Liver (tissue), 9 donors: ENCODE measurements around the gene ENGASE. TPM values are rescaled to one million over a fixed set of nuclear protein-coding genes. Genes with fewer than 3 reads are reported as not detected.

Experiments
- DNase-seq: peaks from one replicate; pipeline ENCODE4 v3.0.0-alpha.2; 2017; ENCODE audit warnings: low spot score
- H3K27ac ChIP-seq, 2 donors: one replicate each; pipeline ENCODE4 v1.7.0; 2013; ENCODE audit warnings: inconsistent platforms in 2 of 2, low read length in 2 of 2, control low read depth in 1 of 2, low read depth in 1 of 2, mild to moderate bottlenecking in 1 of 2
- H3K27me3 ChIP-seq, 4 donors: one replicate each; pipeline versions ENCODE4 v1.6.1 to v1.7.0; 2013; ENCODE audit warnings: low read length in 3 of 4, inconsistent platforms in 1 of 4, mild to moderate bottlenecking in 1 of 4, moderate library complexity in 1 of 4; ENCODE audit not compliant: control insufficient read depth in 4 of 4, insufficient read depth in 4 of 4
- H3K36me3 ChIP-seq, 4 donors: one replicate each; pipeline versions ENCODE4 v1.6.1 to v1.7.0; 2013; ENCODE audit warnings: low read length in 3 of 4, mild to moderate bottlenecking in 3 of 4, low read depth in 1 of 4, moderate library complexity in 1 of 4; ENCODE audit not compliant: control insufficient read depth in 4 of 4, insufficient read depth in 3 of 4
- H3K4me1 ChIP-seq, 4 donors: one replicate each; pipeline versions ENCODE4 v1.6.1 to v1.7.0; 2013; ENCODE audit warnings: low read length in 3 of 4, mild to moderate bottlenecking in 3 of 4, moderate library complexity in 1 of 4; ENCODE audit not compliant: control insufficient read depth in 4 of 4, insufficient read depth in 4 of 4
- H3K4me3 ChIP-seq, 3 donors: one replicate each; pipeline versions ENCODE4 v1.6.1 to v1.7.0; 2013; ENCODE audit warnings: low read length in 3 of 3, control low read depth in 1 of 3, low read depth in 1 of 3, mild to moderate bottlenecking in 1 of 3
- H3K9ac ChIP-seq, 2 donors: one replicate each; pipeline ENCODE4 v1.7.0; 2013; ENCODE audit warnings: low read length in 2 of 2, mild to moderate bottlenecking in 2 of 2, moderate library complexity in 2 of 2, control low read depth in 1 of 2, low read depth in 1 of 2
- H3K9me3 ChIP-seq, 4 donors: one replicate each; pipeline versions ENCODE4 v1.6.1 to v1.7.0; 2013; ENCODE audit warnings: low read length in 3 of 4; ENCODE audit not compliant: control insufficient read depth in 4 of 4
- CTCF ChIP-seq: fragments of 150-350 bp; IDR thresholded peaks from 2 replicates; pipeline ENCODE4 v1.5.1; 2017; ENCODE audit warnings: improper control_type of control experiment, low read depth, low read length; ENCODE audit not compliant: missing input control
- EGR1 ChIP-seq, 2 donors: IDR thresholded peaks; 2 replicates each; pipeline ENCODE4 v1.6.1; 2016 to 2018; ENCODE audit warnings: antibody characterized with exemption in 2 of 2, low read depth in 2 of 2
- FOXA1 ChIP-seq: IDR thresholded peaks from 2 replicates; pipeline ENCODE4 v1.6.1; 2016; ENCODE audit warnings: antibody characterized with exemption
- FOXA2 ChIP-seq: IDR thresholded peaks from 2 replicates; pipeline ENCODE4 v1.6.1; 2016; ENCODE audit warnings: antibody characterized with exemption
- HNF4A ChIP-seq, 2 donors: conservative IDR thresholded peaks; 2 replicates each; pipeline ENCODE4 v1.6.1; 2016; ENCODE audit warnings: antibody characterized with exemption in 2 of 2, mild to moderate bottlenecking in 2 of 2
- HNF4G ChIP-seq: IDR thresholded peaks from 2 replicates; pipeline ENCODE4 v1.6.1; 2016; ENCODE audit warnings: antibody characterized with exemption
- JUND ChIP-seq, 2 donors: IDR thresholded peaks; 2 replicates each; pipeline ENCODE4 v1.6.1; 2016; ENCODE audit warnings: antibody characterized with exemption in 2 of 2
- MAX ChIP-seq: IDR thresholded peaks from 2 replicates; pipeline ENCODE4 v1.6.1; 2016; ENCODE audit warnings: antibody characterized with exemption
- NR2F2 ChIP-seq: IDR thresholded peaks from 2 replicates; pipeline ENCODE4 v1.6.1; 2016; ENCODE audit warnings: antibody characterized with exemption
- REST ChIP-seq: IDR thresholded peaks from 2 replicates; pipeline ENCODE4 v1.6.1; 2016; ENCODE audit warnings: antibody characterized with exemption, mild to moderate bottlenecking
- RXRA ChIP-seq, 2 donors: IDR thresholded peaks; 2 replicates each; pipeline ENCODE4 v1.6.1; 2017 to 2018; ENCODE audit warnings: antibody characterized with exemption in 2 of 2, mild to moderate bottlenecking in 1 of 2
- SP1 ChIP-seq: IDR thresholded peaks from 2 replicates; pipeline ENCODE4 v1.6.1; 2018; ENCODE audit warnings: antibody characterized with exemption, mild to moderate bottlenecking
- TAF1 ChIP-seq: conservative IDR thresholded peaks from 2 replicates; pipeline ENCODE4 v1.6.1; 2016; ENCODE audit warnings: antibody characterized with exemption, mild to moderate bottlenecking
- YY1 ChIP-seq: IDR thresholded peaks from 2 replicates; pipeline ENCODE4 v1.6.1; 2016; ENCODE audit warnings: antibody characterized with exemption, mild to moderate bottlenecking
- ZBTB33 ChIP-seq: IDR thresholded peaks from 2 replicates; pipeline ENCODE4 v1.6.1; 2016; ENCODE audit warnings: antibody characterized with exemption
- WGBS: extraction: QIAGEN DNeasy Blood & Tissue Kit; methylation state at CpG from one replicate; pipeline ENCODE4 v1.1.7; 2013; 5-methylcytosine and 5-hydroxymethylcytosine counted together
- polyA plus RNA-seq, 2 donors: library from polyadenylated mRNA; stranded (reverse) in 1 of 2; unstranded in 1 of 2; fragments of 200-250 nt in 1 of 2; fragments of >200 nt in 1 of 2; fragmentation: Nextera tagmentation in 1 of 2; extraction: Ambion mirVana in 1 of 2; gene quantifications; one replicate each; pipeline versions ENCODE4 v1.2.1 to v1.2.3, GENCODE V29; 2013 to 2015
- total RNA-seq, 2 donors: library from RNA; depleted of rRNA; stranded (reverse); fragments of >200 nt; gene quantifications; one replicate each; pipeline ENCODE4 v1.2.3, GENCODE V29; 2014
- donor health status: healthy.
- donor health status: healthy.
- donor health status: healthy.
- donor health status: healthy.
- donor health status: healthy.

Gene ENGASE
- total and polyA plus RNA-seq, 4 donors, result 5.2 to 33.6 (median 7.8) TPM

GRCh38 chr17:79080761-79081290 is 6.2 kb downstream of the ENGASE start:
- no peak for TF ChIP-seq CTCF
- no peak for TF ChIP-seq MAX
- TF ChIP-seq YY1, result no peak
- Histone ChIP-seq H3K27me3 (no peaks in the 10 kb centered on the region), H3K27ac (no peak overlapping the region), H3K4me3 (no peak overlapping the region), H3K36me3 (peaks cover 3 to 54% (median 20%) of the 10 kb centered on the region in 4 donors), H3K9me3 (no peaks in the 10 kb centered on the region), H3K9ac (no peak overlapping the region), H3K4me1 (peaks cover 1 to 3% (median 2%) of the 10 kb centered on the region in 4 donors)
- 97% methylated on average over 17 of the region's 17 CpGs for WGBS
- no peak for DNase-seq

- no peaks in the 10 kb centered on the region for H3K4me1 ChIP-seq
- H3K27me3 ChIP-seq, result no peaks in the 10 kb centered on the region
- WGBS, result 86% methylated on average over 20 of the region's 20 CpGs
- no peaks in the 10 kb centered on the region for H3K9me3 ChIP-seq
- TF ChIP-seq FOXA1, result no peak
- TF ChIP-seq EGR1 (IDR thresholded peaks at IDR 0.05; ENCODE audit: low read depth in 2 of 2), result no peak
- no peak for TF ChIP-seq NR2F2
- TF ChIP-seq CTCF, result no peak
- TF ChIP-seq SP1, result no peak
- no peak for TF ChIP-seq FOXA2
- TF ChIP-seq ZBTB33, result no peak
- TF ChIP-seq HNF4G, result no peak
- TF ChIP-seq TAF1, result no peak
- no peak for TF ChIP-seq YY1
- no peak for TF ChIP-seq JUND (IDR thresholded peaks at IDR 0.05)
- TF ChIP-seq HNF4A (conservative IDR thresholded peaks at IDR 0.05), result no peak
- no peak for TF ChIP-seq RXRA (IDR thresholded peaks at IDR 0.05)
- TF ChIP-seq REST, result no peak
- no peak overlapping the region for H3K27ac ChIP-seq
- peaks cover 3 to 61% (median 20%) of the 10 kb centered on the region in 4 donors for H3K36me3 ChIP-seq
- no peak overlapping the region for H3K9ac ChIP-seq
- no peak overlapping the region for H3K4me3 ChIP-seq
- no peak for DNase-seq
These were observed 7.1 kb downstream of the ENGASE start for GRCh38 chr17:79081571-79082276.
